ENCODE measurements around the gene CCNI2. TPM values are rescaled to one million over a fixed set of nuclear protein-coding genes. Genes with fewer than 3 reads are reported as not detected.

CCNI2 gene
- total and polyA plus RNA-seq, 9 of the 15 experiments (the other 6 are each of a cell fraction or from before 2014, with no cell fraction given): 0.05 to 1.7 (median 0.81) TPM; not detected in 5

- no peaks in the 10 kb centered on the region for H4K20me1 ChIP-seq (replicated peaks; ENCODE audit: control insufficient read depth, insufficient read depth, low read length)
- no TSS peak for BruUV-seq (replicated peaks)
- H3K4me1 ChIP-seq (replicated peaks in 1 of 2; ENCODE audit: control insufficient read depth in 2 of 2, insufficient read depth in 2 of 2, low read length in 2 of 2): peaks cover 7 to 8% of the 10 kb centered on the region in 2 experiments; a peak in 3 of 5 replicates
- H3K4me3 ChIP-seq: no peak overlapping the region
- H3K27ac ChIP-seq (ENCODE audit: extremely low read depth, low read depth, low read length): no peak overlapping the region
- in situ Hi-C loops (cut with MboI): no loop called here
- no peaks in the 10 kb centered on the region for H3K79me2 ChIP-seq (ENCODE audit: control insufficient read depth, insufficient read depth, low read length)
- no peaks in the 10 kb centered on the region for H3K9me3 ChIP-seq (replicated peaks; ENCODE audit: control insufficient read depth, insufficient read depth, low read depth, low read length)
- no peak for FAIRE-seq
- H3K9ac ChIP-seq (ENCODE audit: insufficient read depth in 1 of 2, low read depth in 2 of 2, low read length in 2 of 2): no peak overlapping the region
- H3K36me3 ChIP-seq (ENCODE audit: control insufficient read depth, insufficient read depth, low read length): no peaks in the 10 kb centered on the region
- WGBS (ENCODE audit: insufficient coverage, low coverage, missing lambda C conversion rate): 41% methylated on average over 2 of the region's 2 CpGs
- H3K27me3 ChIP-seq (ENCODE audit: control insufficient read depth in 2 of 2, insufficient read depth in 2 of 2, low read length in 2 of 2): no peaks in the 10 kb centered on the region
- H3K9me1 ChIP-seq (ENCODE audit: control insufficient read depth, insufficient read depth, low read length): no peaks in the 10 kb centered on the region
- ChIA-PET CTCF (ENCODE audit: low intra/inter-chr PET ratio) (no interaction called here), POLR2A (no interaction called here)
- no peak for DNase-seq (ENCODE audit: extremely low read depth in 1 of 4, low spot score in 3 of 4)
- intact Hi-C loops (cut with micrococcal nuclease): no loop called here
- no peak overlapping the region for H2AFZ ChIP-seq (ENCODE audit: low read depth, low read length)
- no peak overlapping the region for H3K4me2 ChIP-seq (ENCODE audit: insufficient read depth, low read length)
- no peak for ATAC-seq
- TF ChIP-seq POLR2A (conservative IDR thresholded peaks at IDR 0.05): no peak
- no peak for TF ChIP-seq TRIM28 (IDR thresholded peaks at IDR 0.05)
- TF ChIP-seq PHB (CRISPR knock-in tag; IDR thresholded peaks at IDR 0.05): no peak
- no peak for TF ChIP-seq POLR2AphosphoS2 (IDR thresholded peaks at IDR 0.05; ENCODE audit: low read length)
- no peak for TF ChIP-seq SMAD3 (CRISPR knock-in tag; conservative IDR thresholded peaks at IDR 0.05)
- TF ChIP-seq CEBPZ (IDR thresholded peaks at IDR 0.05; ENCODE audit: borderline replicate concordance, low read depth, low read length): no peak
Measured at GRCh38 chr5:132742158-132742557, 5.1 kb upstream of the CCNI2 start.

All from K562 (cell line).